ENCODE measurements around the gene ECI2. TPM values are rescaled to one million over a fixed set of nuclear protein-coding genes. Genes with fewer than 3 reads are reported as not detected.
"Not testable (repeated sequence)": the region's sequence is repeated elsewhere in the genome, so short reads cannot be mapped to it uniquely, and the experiment has no call there.

The ECI2 gene
- polyA plus RNA-seq, 1 donor: 58.6 TPM

- Histone ChIP-seq H3K9me3 (ENCODE audit: control insufficient read depth, low read depth, low read length) (no peaks in the 10 kb centered on the region), H3K27me3 (ENCODE audit: control insufficient read depth, insufficient read depth, low read length) (no peaks in the 10 kb centered on the region), H3K36me3 (ENCODE audit: control insufficient read depth, insufficient read depth, low read length) (peaks cover 38% of the 10 kb centered on the region), H3K4me3 (ENCODE audit: low read length) (no peak overlapping the region), H3K27ac (ENCODE audit: low read length) (no peak overlapping the region), H3K4me1 (ENCODE audit: control insufficient read depth, insufficient read depth, low read length) (peaks cover 10% of the 10 kb centered on the region)
- no peak for DNase-seq
- WGBS (ENCODE audit: insufficient coverage, low lambda C conversion rate): no CpG with 5 or more reads among the region's 1 CpG
Observed at GRCh38 chr6:4128072-4128471, 7.3 kb downstream of the ECI2 start.

GRCh38 chr6:4125933-4126864 lies 9.2 kb downstream of the ECI2 start:
- H3K4me3 ChIP-seq (ENCODE audit: low read length): no peak overlapping the region
- H3K36me3 ChIP-seq (ENCODE audit: control insufficient read depth, insufficient read depth, low read length): peaks cover 42% of the 10 kb centered on the region
- no peaks in the 10 kb centered on the region for H3K9me3 ChIP-seq (ENCODE audit: control insufficient read depth, low read depth, low read length)
- peaks cover 10% of the 10 kb centered on the region for H3K4me1 ChIP-seq (ENCODE audit: control insufficient read depth, insufficient read depth, low read length)
- H3K27ac ChIP-seq (ENCODE audit: low read length): peak overlapping the region; percentile 4
- no peaks in the 10 kb centered on the region for H3K27me3 ChIP-seq (ENCODE audit: control insufficient read depth, insufficient read depth, low read length)
- peak; percentile 42 to 62 for DNase-seq
- 100% methylated on average over 1 of the region's 8 CpGs for WGBS (ENCODE audit: insufficient coverage, low lambda C conversion rate)

DNA sequence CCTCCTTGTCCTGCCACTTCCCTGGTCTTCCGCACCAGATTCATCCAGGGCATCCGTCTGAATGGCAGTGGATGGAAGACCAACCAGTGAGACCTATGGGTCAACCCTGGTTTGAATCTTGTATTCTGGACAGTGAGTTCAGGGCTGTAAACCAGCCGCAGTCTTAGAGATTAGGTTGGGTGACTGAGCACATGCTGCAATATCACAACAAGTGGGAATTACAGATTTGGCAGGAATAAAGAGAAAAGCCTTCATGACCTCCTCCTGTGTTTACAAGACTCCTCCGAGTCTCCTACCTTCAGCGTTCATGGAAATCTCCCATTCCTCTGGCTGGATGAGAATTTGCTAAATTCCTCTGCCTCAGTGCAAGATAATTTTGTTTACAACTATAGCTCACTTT lies 9.9 kb downstream of the ECI2 start:
- WGBS (ENCODE audit: insufficient coverage, low lambda C conversion rate): no CpG with 5 or more reads among the region's 5 CpGs
- Histone ChIP-seq H3K27me3 (ENCODE audit: control insufficient read depth, insufficient read depth, low read length) (no peaks in the 10 kb centered on the region), H3K4me1 (ENCODE audit: control insufficient read depth, insufficient read depth, low read length) (peaks cover 10% of the 10 kb centered on the region), H3K9me3 (ENCODE audit: control insufficient read depth, low read depth, low read length) (no peaks in the 10 kb centered on the region), H3K4me3 (ENCODE audit: low read length) (no peak overlapping the region), H3K36me3 (ENCODE audit: control insufficient read depth, insufficient read depth, low read length) (peaks cover 43% of the 10 kb centered on the region), H3K27ac (ENCODE audit: low read length) (peak overlapping the region; percentile 4)
- peak in 1 of 2 donors; percentile 9 for DNase-seq

DNA sequence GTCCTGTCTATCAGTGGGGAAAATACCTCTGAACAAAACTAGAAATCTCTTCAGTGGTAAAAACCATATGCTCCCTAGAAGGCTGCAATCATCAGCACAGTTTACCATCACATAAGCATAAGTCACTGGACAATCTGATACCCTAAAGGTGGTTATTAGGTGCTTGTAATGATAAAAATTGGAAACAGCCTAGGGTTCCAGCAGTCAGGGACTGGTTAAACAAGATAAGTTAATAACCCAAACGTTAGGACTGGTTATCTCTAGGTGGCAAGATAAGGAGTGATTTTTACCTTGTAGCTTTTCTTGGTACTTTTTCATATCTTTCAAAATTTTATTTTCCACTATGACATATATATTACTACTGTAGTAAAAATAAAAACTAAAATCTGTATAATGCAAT lies 11.0 kb downstream of the ECI2 start:
- Histone ChIP-seq H3K27me3 (ENCODE audit: control insufficient read depth, insufficient read depth, low read length) (no peaks in the 10 kb centered on the region), H3K4me1 (ENCODE audit: control insufficient read depth, insufficient read depth, low read length) (peaks cover 10% of the 10 kb centered on the region), H3K27ac (ENCODE audit: low read length) (no peak overlapping the region), H3K9me3 (ENCODE audit: control insufficient read depth, low read depth, low read length) (no peaks in the 10 kb centered on the region), H3K4me3 (ENCODE audit: low read length) (no peak overlapping the region), H3K36me3 (ENCODE audit: control insufficient read depth, insufficient read depth, low read length) (peaks cover 38% of the 10 kb centered on the region)
- DNase-seq: no peak
- WGBS (ENCODE audit: insufficient coverage, low lambda C conversion rate): 0% methylated on average over 1 of the region's 1 CpG

- Histone ChIP-seq H3K4me3 (ENCODE audit: low read length) (no peak overlapping the region), H3K36me3 (ENCODE audit: control insufficient read depth, insufficient read depth, low read length) (peaks cover 33% of the 10 kb centered on the region), H3K27ac (ENCODE audit: low read length) (no peak overlapping the region), H3K27me3 (ENCODE audit: control insufficient read depth, insufficient read depth, low read length) (no peaks in the 10 kb centered on the region), H3K9me3 (ENCODE audit: control insufficient read depth, low read depth, low read length) (peaks cover 2% of the 10 kb centered on the region), H3K4me1 (ENCODE audit: control insufficient read depth, insufficient read depth, low read length) (no peaks in the 10 kb centered on the region)
- no peak for DNase-seq
- WGBS (ENCODE audit: insufficient coverage, low lambda C conversion rate): no CpG with 5 or more reads among the region's 4 CpGs
Observed at GRCh38 chr6:4115741-4116140, 19.6 kb downstream of the ECI2 start.

DNA sequence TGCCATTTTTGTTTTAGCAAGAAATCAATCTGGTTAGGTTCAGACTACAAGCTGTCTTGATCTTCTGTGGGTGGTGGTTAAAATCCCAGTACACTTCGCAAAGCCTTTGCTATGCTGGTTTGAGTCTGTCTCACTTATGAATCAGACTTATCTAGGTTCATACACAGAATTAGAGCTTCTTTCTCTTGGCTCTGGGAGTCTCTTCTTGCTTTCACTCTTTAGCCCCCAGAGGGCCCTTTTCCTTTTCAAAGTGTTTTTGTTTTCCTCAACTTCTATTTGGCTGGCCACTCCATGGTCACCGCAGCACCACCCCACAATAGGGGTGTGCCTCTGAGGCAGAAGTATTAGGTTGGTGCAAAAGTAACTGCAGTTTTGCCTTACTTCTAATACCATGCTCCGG lies 21.3 kb downstream of the ECI2 start:
- no peak for DNase-seq
- no CpG with 5 or more reads among the region's 3 CpGs for WGBS (ENCODE audit: insufficient coverage, low lambda C conversion rate)
- Histone ChIP-seq H3K9me3 (ENCODE audit: control insufficient read depth, low read depth, low read length) (peaks cover 2% of the 10 kb centered on the region), H3K4me1 (ENCODE audit: control insufficient read depth, insufficient read depth, low read length) (no peaks in the 10 kb centered on the region), H3K27me3 (ENCODE audit: control insufficient read depth, insufficient read depth, low read length) (no peaks in the 10 kb centered on the region), H3K36me3 (ENCODE audit: control insufficient read depth, insufficient read depth, low read length) (peaks cover 26% of the 10 kb centered on the region), H3K27ac (ENCODE audit: low read length) (no peak overlapping the region), H3K4me3 (ENCODE audit: low read length) (no peak overlapping the region)

GRCh38 chr6:4113649-4114048 lies 21.7 kb downstream of the ECI2 start:
- Histone ChIP-seq H3K9me3 (ENCODE audit: control insufficient read depth, low read depth, low read length) (peaks cover 2% of the 10 kb centered on the region), H3K36me3 (ENCODE audit: control insufficient read depth, insufficient read depth, low read length) (peaks cover 25% of the 10 kb centered on the region), H3K27ac (ENCODE audit: low read length) (no peak overlapping the region), H3K4me1 (ENCODE audit: control insufficient read depth, insufficient read depth, low read length) (no peaks in the 10 kb centered on the region), H3K27me3 (ENCODE audit: control insufficient read depth, insufficient read depth, low read length) (no peaks in the 10 kb centered on the region), H3K4me3 (ENCODE audit: low read length) (no peak overlapping the region)
- no peak for DNase-seq

- Histone ChIP-seq H3K9me3 (ENCODE audit: control insufficient read depth, low read depth, low read length) (peaks cover 2% of the 10 kb centered on the region), H3K27ac (ENCODE audit: low read length) (no peak overlapping the region), H3K36me3 (ENCODE audit: control insufficient read depth, insufficient read depth, low read length) (peaks cover 17% of the 10 kb centered on the region), H3K4me1 (ENCODE audit: control insufficient read depth, insufficient read depth, low read length) (no peaks in the 10 kb centered on the region), H3K4me3 (ENCODE audit: low read length) (no peak overlapping the region), H3K27me3 (ENCODE audit: control insufficient read depth, insufficient read depth, low read length) (no peaks in the 10 kb centered on the region)
- WGBS (ENCODE audit: insufficient coverage, low lambda C conversion rate): 100% methylated on average over 1 of the region's 3 CpGs
- DNase-seq: no peak
Observed at GRCh38 chr6:4112366-4112765, 23.0 kb downstream of the ECI2 start.

- not testable (repeated sequence) for H3K4me1 ChIP-seq (ENCODE audit: control insufficient read depth, insufficient read depth, low read length); H3K36me3 ChIP-seq (ENCODE audit: control insufficient read depth, insufficient read depth, low read length); H3K27ac ChIP-seq (ENCODE audit: low read length); H3K9me3 ChIP-seq (ENCODE audit: control insufficient read depth, low read depth, low read length); H3K27me3 ChIP-seq (ENCODE audit: control insufficient read depth, insufficient read depth, low read length); H3K4me3 ChIP-seq (ENCODE audit: low read length)
- 20% methylated on average over 1 of the region's 4 CpGs for WGBS (ENCODE audit: insufficient coverage, low lambda C conversion rate)
- DNase-seq: peak in 1 of 2 donors; percentile 34
Observed at GRCh38 chr6:4109363-4109815, 26.0 kb downstream of the ECI2 start.

DNA sequence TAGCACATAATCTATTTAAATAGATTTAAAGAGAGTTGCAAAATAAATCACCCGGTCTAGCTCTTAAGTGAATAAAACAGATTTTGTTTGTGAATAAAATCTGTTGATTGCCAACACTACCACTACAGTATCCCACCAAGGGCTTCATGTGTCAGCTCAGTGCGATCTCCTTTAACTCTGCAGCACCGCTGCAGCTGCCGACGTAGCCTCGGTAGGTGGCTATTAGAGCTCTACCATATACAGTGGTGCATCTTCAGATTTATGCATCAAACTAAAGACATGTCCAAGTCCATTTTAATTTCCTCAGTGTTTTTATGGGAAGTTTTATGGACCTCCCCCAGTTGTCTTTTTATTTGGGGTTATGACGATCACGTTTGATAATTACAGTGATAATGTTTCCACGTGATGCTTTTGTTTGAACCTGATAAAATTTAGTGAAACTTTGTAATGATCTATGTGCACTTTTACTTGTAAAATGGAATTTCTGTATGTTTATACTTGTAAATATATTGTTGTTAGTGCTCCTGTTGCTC lies 26.7 kb downstream of the ECI2 start:
- no peak overlapping the region for H3K4me3 ChIP-seq (ENCODE audit: low read length)
- peaks cover 2% of the 10 kb centered on the region for H3K9me3 ChIP-seq (ENCODE audit: control insufficient read depth, low read depth, low read length)
- DNase-seq: no peak
- WGBS (ENCODE audit: insufficient coverage, low lambda C conversion rate): 92% methylated on average over 2 of the region's 9 CpGs
- no peak overlapping the region for H3K27ac ChIP-seq (ENCODE audit: low read length)
- no peaks in the 10 kb centered on the region for H3K36me3 ChIP-seq (ENCODE audit: control insufficient read depth, insufficient read depth, low read length)
- no peaks in the 10 kb centered on the region for H3K27me3 ChIP-seq (ENCODE audit: control insufficient read depth, insufficient read depth, low read length)
- no peaks in the 10 kb centered on the region for H3K4me1 ChIP-seq (ENCODE audit: control insufficient read depth, insufficient read depth, low read length)
